ENCODE results near the gene PCDHAC2.

PCDHAC2 gene

GRCh38 chr5:140986117-140986521 is 19.8 kb downstream of the PCDHAC2 start:
- no peak for DNase-seq (ENCODE audit: low read depth in 2 of 2)

- DNase-seq (ENCODE audit: low read depth in 2 of 2) = no peak
Observed at GRCh38 chr5:140988100-140988499, 21.8 kb downstream of the PCDHAC2 start.

- DNase-seq (ENCODE audit: low read depth in 2 of 2) = no peak
Observed at GRCh38 chr5:140988608-140989007, 22.3 kb downstream of the PCDHAC2 start.

GRCh38 chr5:140989254-140990020 is 23.2 kb downstream of the PCDHAC2 start:
- no peak for DNase-seq (ENCODE audit: low read depth in 2 of 2)

- DNase-seq (ENCODE audit: low read depth in 2 of 2) = no peak
Observed at GRCh38 chr5:140992828-140993227, 26.6 kb downstream of the PCDHAC2 start.

GRCh38 chr5:140996060-140996459 is 29.8 kb downstream of the PCDHAC2 start:
- DNase-seq (ENCODE audit: low read depth in 2 of 2) = no peak

GRCh38 chr5:140998921-140999410 is 32.7 kb downstream of the PCDHAC2 start:
- no peak for DNase-seq (ENCODE audit: low read depth in 2 of 2)

GRCh38 chr5:141001446-141001843 is 35.2 kb downstream of the PCDHAC2 start:
- DNase-seq (ENCODE audit: low read depth in 2 of 2) = no peak

- no peak for DNase-seq (ENCODE audit: low read depth in 2 of 2)
Observed at GRCh38 chr5:141001844-141002604, 35.7 kb downstream of the PCDHAC2 start.

GRCh38 chr5:141002605-141002965 is 36.3 kb downstream of the PCDHAC2 start:
- DNase-seq (ENCODE audit: low read depth in 2 of 2) = no peak

GRCh38 chr5:141003031-141003430 is 36.8 kb downstream of the PCDHAC2 start:
- no peak for DNase-seq (ENCODE audit: low read depth in 2 of 2)

- no peak for DNase-seq (ENCODE audit: low read depth in 2 of 2)
Observed at GRCh38 chr5:141003791-141004611, 37.7 kb downstream of the PCDHAC2 start.

- DNase-seq (ENCODE audit: low read depth in 2 of 2) = no peak
Observed at GRCh38 chr5:141007791-141008190, 41.5 kb downstream of the PCDHAC2 start.

- no peak for DNase-seq (ENCODE audit: low read depth in 2 of 2)
Observed at GRCh38 chr5:141010047-141010793, 43.9 kb downstream of the PCDHAC2 start.

- no peak for DNase-seq (ENCODE audit: low read depth in 2 of 2)
Observed at GRCh38 chr5:141017943-141018342, 51.7 kb downstream of the PCDHAC2 start.
